Measurements from ENCODE around the gene PRDM4. TPM values are rescaled to one million over a fixed set of nuclear protein-coding genes. Genes with fewer than 3 reads are reported as not detected.
A peak's percentile ranks its signal among the peaks of the same experiment; 100 is the strongest.
"Not testable (repeated sequence)": the region's sequence is repeated elsewhere in the genome, so short reads cannot be mapped to it uniquely, and the experiment has no call there.

Gene PRDM4
- total RNA-seq, 2 experiments from 2014 or later, result 26.2 to 26.5 TPM

DNA sequence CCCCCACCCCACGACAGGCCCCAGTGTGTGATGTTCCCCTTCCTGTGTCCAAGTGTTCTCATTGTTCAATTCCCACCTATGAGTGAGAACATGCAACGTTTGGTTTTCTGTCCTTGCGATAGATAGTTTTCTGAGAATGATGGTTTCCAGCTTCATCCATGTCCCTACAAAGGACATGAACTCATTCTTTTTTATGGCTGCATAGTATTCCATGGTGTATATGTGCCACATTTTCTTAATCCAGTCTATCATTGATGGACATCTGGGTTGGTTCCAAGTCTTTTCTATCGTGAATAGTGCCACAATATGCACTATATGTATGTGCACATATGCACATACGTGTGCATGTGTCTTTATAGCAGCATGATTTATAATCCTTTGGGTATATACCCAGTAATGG lies 55.4 kb downstream of the PRDM4 start:
- peaks cover 82% of the 10 kb centered on the region for H3K36me3 Mint-ChIP-seq (ENCODE audit: low read depth)
- H3K4me3 Mint-ChIP-seq, H3K27ac Mint-ChIP-seq, H3K4me1 Mint-ChIP-seq, DNase-seq, CTCF ChIA-PET, POLR2A ChIA-PET, H3K9me3 Mint-ChIP-seq, H3K27me3 Mint-ChIP-seq: not testable (repeated sequence)

DNA sequence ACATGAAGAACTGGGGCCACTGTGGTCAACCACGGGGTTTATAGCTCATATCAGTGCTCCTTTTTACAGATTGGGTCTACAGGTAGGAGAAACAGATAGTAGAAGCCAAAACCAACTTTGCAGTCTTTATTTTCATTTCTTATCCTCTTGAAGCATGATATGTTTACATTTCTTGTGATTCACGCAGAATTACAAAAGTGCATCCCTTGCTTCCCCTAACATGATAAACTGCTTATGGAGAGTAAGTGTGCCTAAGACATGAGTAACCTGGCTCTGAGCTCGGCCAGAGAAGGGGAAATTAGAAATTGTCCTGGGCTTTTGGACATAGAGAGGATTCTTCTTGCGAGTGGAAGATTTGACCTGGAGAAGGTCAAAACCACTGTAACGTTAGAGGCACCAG lies 56.9 kb downstream of the PRDM4 start:
- H3K4me1 Mint-ChIP-seq, result no peaks in the 10 kb centered on the region
- H3K4me3 Mint-ChIP-seq, result no peak overlapping the region
- no peak for DNase-seq
- POLR2A ChIA-PET, result no interaction called here
- peaks cover 86% of the 10 kb centered on the region for H3K36me3 Mint-ChIP-seq (ENCODE audit: low read depth)
- CTCF ChIA-PET, result interaction anchor here (1.0 kb wide), 1 partner anchor 11 kb away, joined by 3 read pairs; no protein-coding TSS in a partner anchor
- H3K27me3 Mint-ChIP-seq, result no peaks in the 10 kb centered on the region
- no peak overlapping the region for H3K27ac Mint-ChIP-seq
- H3K9me3 Mint-ChIP-seq, result peaks cover 13% of the 10 kb centered on the region

DNA sequence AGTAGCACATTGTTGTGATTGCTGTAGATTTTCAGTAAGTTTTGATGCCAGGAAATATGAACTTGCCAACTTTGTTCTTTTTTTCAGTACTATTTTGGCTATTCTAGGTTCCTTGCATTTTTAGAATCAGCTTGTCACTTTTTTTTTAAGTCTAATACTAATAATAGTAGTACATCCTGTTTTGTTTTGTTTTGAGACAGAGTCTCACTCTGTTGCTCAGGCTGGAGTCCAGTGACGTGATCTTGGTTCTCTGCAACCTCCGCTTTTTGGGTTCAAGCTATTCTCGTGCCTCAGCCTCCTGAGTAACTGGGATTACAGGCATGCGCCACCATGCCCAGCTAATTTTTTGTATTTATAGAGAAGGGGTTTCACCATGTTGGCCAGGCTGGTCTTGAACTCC lies 58.8 kb downstream of the PRDM4 start:
- Mint-ChIP-seq H3K4me3 (no peak overlapping the region), H3K36me3 (ENCODE audit: low read depth) (peaks cover 82% of the 10 kb centered on the region), H3K4me1 (no peaks in the 10 kb centered on the region), H3K9me3 (peaks cover 13% of the 10 kb centered on the region), H3K27me3 (no peaks in the 10 kb centered on the region), H3K27ac (no peak overlapping the region)
- DNase-seq, result no peak
- CTCF ChIA-PET, result interaction anchor here (1.1 kb wide), 1 partner anchor 41 kb away, joined by 3 read pairs; no protein-coding TSS in a partner anchor
- POLR2A ChIA-PET, result no interaction called here

DNA sequence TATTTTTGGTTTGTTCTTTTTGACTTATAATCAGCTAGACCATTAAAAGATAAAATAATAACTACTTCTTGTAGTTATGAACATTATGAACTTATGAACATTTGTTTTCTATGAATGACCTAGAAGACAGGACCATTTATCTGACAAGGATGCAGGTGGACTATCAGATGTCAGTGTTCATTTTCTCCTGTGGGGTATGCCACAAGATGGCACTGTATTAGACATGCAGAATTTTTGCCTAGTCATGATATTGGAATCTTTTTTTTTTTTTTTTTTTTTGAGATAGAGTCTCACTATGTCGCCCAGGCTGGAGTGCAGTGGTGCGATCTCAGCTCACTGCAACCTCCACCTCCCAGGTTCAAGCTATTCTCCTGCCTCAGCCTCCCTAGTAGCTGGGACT lies 65.2 kb downstream of the PRDM4 start:
- H3K9me3 Mint-ChIP-seq, H3K4me3 Mint-ChIP-seq, H3K27me3 Mint-ChIP-seq, H3K27ac Mint-ChIP-seq, H3K4me1 Mint-ChIP-seq, DNase-seq: not testable (repeated sequence)
- POLR2A ChIA-PET, result interaction anchor here (0.6 kb wide), 1 partner anchor 350 kb away, joined by 3 read pairs; no protein-coding TSS in a partner anchor
- H3K36me3 Mint-ChIP-seq (ENCODE audit: low read depth), result peaks cover 66% of the 10 kb centered on the region
- CTCF ChIA-PET, result interaction anchor here (0.6 to 0.9 kb wide), 3 partner anchors 11 to 935 kb away, joined by 3 read pairs; no protein-coding TSS in a partner anchor

DNA sequence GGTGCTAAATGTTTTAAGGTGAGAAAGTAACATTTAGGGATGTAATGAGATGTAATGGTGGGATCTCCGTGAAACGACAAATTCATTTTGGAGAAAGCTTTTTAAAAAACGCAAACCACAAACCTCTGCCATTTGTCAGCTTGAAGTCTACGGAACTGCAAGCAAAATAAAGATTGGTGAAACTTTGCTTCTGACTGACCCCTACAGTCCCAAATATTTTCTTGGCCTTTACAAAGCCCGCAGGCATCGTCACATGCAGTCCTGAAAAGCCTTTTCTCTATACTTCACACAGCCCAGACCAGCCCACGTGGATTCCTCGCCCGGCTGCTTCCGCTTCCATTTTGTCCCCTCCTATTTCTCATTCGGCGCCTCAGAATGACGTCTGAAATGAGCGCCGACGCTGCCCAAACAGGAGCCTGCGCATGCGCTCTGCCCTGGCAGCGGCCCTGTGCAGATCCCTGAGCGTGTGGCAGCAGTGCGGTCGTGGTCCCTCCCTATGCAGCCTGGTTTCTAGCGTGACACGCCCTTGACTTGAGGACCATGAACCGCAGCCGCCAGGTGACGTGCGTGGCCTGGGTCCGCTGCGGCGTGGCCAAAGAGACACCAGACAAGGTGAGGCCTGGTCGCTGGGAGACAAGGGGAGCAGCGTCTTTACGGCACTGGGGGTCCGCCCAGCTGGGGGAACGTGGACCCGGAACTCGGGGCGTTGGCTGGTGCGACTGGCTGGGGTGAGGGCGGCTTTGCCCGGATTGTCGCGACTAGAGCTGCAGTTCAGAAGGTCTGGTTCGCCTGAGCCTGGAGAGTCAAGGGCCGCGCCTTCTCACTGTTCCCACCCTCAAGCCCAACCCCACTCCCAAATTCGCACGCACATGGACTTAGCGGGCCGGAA lies 75.3 kb downstream of the PRDM4 start, which contains the start of gene PWP1:
Gene PWP1, plus strand, starts transcription at position 440 of the 889 bp plus-strand sequence. Its CDS starts 101 bp downstream, at position 541.
- Mint-ChIP-seq H3K4me3 (peak within 1 kb of the TSS; percentile 86), H3K36me3 (ENCODE audit: low read depth) (peaks cover 25% of the 10 kb centered on the region), H3K4me1 (peaks cover 26% of the 10 kb centered on the region), H3K27ac (peak within 1 kb of the TSS; percentile 95), H3K27me3 (peaks cover under 1% of the 10 kb centered on the region), H3K9me3 (no peaks in the 10 kb centered on the region)
- peak; percentile 96 for DNase-seq
- ChIA-PET CTCF (interaction anchor here (0.6 to 2.0 kb wide), 5 partner anchors 10 to 77 kb away, joined by 3 to 7 read pairs (median 3); no protein-coding TSS in a partner anchor), POLR2A (interaction anchor here (0.5 kb wide), 1 partner anchor 76 kb away, joined by 3 read pairs; no protein-coding TSS in a partner anchor)

DNA sequence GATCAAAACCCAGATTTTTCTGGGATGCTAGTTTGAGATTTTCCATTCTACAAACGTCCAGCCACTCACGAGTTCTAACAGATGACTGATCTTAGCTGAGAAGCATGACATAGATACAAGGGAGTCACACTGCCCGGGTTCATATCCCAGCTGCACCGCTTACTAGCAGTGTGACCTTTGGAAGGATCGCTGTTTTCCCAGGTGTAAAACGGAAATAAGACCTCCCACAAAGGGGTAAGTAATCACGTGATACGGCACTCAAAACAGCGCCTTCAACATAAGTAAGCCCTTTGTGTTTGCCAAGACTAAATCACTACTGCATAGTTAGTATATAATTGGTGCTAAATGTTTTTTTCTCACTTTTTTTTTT lies 76.0 kb downstream of the PRDM4 start:
- no peaks in the 10 kb centered on the region for H3K9me3 Mint-ChIP-seq
- H3K27ac Mint-ChIP-seq, result peak overlapping the region; percentile 95
- ChIA-PET POLR2A (no interaction called here), CTCF (interaction anchor here (0.6 to 1.4 kb wide), 4 partner anchors 10 to 77 kb away, joined by 3 to 4 read pairs (median 3); no protein-coding TSS in a partner anchor)
- peaks cover 23% of the 10 kb centered on the region for H3K36me3 Mint-ChIP-seq (ENCODE audit: low read depth)
- peak; percentile 20 for DNase-seq
- peak overlapping the region; percentile 86 for H3K4me3 Mint-ChIP-seq
- peaks cover 26% of the 10 kb centered on the region for H3K4me1 Mint-ChIP-seq
- peaks cover 2% of the 10 kb centered on the region for H3K27me3 Mint-ChIP-seq

DNA sequence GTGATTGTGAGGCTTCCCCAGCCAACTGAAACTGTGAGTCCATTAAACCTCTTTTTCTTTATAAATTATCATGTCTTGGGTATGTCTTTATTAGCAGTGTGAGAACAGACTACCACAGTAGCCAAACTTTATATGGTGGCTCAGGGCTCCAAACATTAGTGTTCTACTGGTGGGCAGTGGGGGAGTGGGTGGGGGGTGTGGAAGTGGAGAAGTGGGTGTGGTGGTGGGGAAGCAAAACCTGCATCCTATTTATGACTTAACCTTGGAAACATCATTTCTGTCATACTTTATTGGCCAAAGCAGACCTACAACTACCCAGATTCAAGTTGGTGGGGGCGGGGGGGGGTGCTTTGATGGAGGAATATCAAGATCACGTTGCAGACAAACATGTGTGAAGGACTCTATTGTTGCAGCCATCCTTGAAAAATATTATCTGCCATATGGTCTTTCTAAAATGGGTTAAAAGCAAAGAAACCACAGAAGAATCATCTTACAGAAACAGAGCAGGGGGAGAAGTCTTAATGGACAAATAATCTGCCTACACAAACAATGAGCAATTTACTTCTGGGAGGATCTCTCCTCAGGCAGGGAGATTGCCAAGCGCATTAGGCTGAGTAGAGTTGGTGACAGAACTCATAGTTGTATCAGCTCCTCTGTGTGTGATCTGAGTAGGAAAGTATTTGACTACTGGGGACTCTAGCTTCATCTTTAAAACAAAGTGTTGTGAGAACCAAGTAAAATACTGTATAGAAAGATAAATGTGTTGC lies 76.7 kb downstream of the PRDM4 start:
- Mint-ChIP-seq H3K4me3 (peak overlapping the region; percentile 86), H3K9me3 (no peaks in the 10 kb centered on the region), H3K36me3 (ENCODE audit: low read depth) (peaks cover 17% of the 10 kb centered on the region), H3K27ac (peak overlapping the region; percentile 95), H3K4me1 (peaks cover 26% of the 10 kb centered on the region), H3K27me3 (peaks cover 4% of the 10 kb centered on the region)
- no peak for DNase-seq
- POLR2A ChIA-PET, result no interaction called here
- CTCF ChIA-PET, result interaction anchor here (0.6 to 1.4 kb wide), 5 partner anchors 11 to 87 kb away, joined by 3 to 4 read pairs (median 3); no protein-coding TSS in a partner anchor

Other genes starting within 250 kb of the PRDM4 start
- 10 to 100 TPM; 39.3 to 42.5 TPM for gene PWP1, start 75.3 kb downstream of the PRDM4 start, total RNA-seq
- gene ASCL4, start 13.6 kb upstream of the PRDM4 start, total RNA-seq, result not detected

All from activated CD4-positive, alpha-beta T cell treated with anti-CD3 and anti-CD28 coated beads, Interleukin-2, amount 10 ng/mL, durations not matched to agents 7 days and 5 days (primary cell).